Measurements from ENCODE around the gene CNN3.

The CNN3 gene

DNA sequence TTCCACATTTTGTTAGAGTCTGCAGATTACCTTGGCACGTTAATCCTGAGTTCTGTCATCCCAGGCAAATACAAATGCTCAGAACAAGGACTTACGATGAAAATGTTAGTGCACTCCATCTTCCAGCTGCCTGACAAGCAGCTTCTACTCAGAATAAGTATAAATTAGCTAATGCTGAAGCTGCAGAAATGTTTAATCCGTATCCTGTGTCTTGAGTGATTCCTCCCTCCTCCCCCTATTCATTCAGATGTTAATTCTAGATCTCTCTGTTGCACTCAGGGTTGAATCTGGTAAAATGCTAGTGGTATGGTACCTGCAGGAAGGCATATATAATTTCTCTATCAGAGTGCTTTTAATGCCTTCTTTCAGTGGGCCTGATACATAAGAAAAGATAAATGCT lies 39.8 kb downstream of the CNN3 start:
- DNase-seq: no peak

DNA sequence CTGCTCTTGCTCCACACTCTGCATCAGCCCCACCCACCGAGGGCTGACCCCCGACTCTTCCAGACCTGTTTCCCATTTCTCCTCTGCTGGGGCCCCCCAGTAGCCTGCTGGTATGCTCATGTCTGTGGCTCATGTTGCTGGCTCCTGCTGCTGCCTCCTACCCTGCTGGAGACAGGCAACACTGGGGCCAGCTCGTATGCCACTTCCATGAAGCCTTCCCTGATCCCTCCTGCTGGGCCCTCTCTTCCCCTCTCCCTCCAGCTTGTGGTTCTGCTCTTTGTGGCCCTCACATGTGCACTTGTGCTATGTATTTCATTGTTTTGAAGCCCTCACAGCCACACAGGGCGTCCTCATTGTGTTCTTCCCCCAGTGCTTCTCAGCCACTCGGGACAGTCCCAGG lies 40.5 kb downstream of the CNN3 start:
- DNase-seq: no peak

DNA sequence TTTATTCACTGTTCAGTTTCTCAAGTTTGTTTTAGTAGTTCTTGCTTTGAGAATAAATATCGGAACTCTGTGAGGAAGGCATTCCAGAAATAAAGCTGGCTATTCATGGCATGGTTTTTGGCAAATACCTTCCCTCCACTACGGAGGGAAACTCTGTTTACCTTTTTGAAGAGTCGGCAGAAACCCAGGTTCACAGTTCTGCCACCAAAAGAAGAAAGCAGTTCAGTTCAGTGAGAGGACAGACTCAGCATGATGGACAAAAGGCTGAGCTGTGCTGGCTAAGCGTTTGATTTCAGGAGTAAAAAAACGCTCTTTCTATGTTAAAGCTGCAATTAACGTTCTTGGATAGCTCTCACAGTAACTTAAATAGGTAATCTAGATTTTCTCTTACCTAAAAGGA lies 42.4 kb downstream of the CNN3 start:
- DNase-seq: no peak

DNA sequence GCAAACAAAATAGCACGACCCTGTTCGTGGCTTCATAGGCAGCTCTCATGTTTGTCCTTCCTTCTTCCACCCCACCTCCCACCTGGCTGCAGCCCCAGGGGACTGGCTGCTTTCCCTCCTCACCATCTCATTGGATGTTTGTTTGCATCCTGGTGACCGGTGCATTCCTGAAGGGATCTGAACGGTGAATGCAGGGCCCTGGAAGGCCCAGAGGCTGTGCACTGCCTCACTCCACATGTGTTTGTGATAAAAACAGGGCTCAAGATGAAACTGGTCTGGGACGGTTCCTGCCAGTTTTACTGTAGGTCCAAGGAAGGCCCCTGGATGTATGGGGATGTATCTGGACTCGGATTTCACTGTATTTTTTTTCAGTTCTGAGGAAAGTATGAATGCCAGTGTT lies 42.8 kb downstream of the CNN3 start:
- no peak for DNase-seq

- peak; percentile 36 for DNase-seq
These were observed 43.2 kb downstream of the CNN3 start for GRCh38 chr1:94883691-94884090.

- no peak for DNase-seq
These were observed 48.6 kb downstream of the CNN3 start for GRCh38 chr1:94878329-94878728.

DNA sequence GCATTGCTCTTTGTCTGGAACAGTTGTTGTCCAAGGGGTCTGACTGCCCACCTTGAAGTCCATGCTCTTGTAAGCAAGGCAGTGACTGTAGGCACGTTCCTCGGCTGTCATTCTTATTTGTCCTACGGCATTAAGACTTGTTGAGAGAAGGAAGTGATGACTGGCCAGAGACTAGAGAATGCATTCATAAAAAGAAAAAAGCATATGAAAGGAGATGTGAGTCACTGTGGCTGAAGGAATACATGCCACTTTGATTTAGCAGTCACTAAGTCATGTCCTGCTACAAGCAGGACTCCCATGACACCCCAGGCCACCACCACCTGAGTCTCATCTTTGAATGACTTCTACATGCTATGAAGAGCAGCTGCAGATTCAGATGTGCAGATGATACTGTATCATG lies 50.5 kb downstream of the CNN3 start:
- no peak for DNase-seq

DNA sequence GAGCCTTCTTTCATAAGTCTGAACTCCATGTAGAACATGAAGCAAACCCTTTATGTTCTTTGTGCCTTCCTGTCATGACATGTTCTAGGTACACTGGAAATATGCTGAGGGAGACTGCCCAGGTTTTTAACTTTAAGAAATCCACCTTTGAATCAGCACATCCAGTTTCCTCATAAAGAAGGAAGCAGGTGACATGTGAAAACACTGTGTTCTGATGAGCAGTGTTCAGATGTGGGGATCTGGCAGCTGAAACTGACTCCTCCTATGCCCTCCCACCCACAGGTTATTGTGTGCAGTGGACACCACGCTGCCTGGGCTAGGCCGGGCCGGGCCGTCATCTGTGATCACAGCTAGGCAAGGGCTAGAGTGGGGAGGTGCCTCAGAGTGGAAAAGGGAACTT lies 51.1 kb downstream of the CNN3 start:
- DNase-seq: no peak

GRCh38 chr1:94874423-94874822 lies 52.5 kb downstream of the CNN3 start:
- DNase-seq: no peak

DNA sequence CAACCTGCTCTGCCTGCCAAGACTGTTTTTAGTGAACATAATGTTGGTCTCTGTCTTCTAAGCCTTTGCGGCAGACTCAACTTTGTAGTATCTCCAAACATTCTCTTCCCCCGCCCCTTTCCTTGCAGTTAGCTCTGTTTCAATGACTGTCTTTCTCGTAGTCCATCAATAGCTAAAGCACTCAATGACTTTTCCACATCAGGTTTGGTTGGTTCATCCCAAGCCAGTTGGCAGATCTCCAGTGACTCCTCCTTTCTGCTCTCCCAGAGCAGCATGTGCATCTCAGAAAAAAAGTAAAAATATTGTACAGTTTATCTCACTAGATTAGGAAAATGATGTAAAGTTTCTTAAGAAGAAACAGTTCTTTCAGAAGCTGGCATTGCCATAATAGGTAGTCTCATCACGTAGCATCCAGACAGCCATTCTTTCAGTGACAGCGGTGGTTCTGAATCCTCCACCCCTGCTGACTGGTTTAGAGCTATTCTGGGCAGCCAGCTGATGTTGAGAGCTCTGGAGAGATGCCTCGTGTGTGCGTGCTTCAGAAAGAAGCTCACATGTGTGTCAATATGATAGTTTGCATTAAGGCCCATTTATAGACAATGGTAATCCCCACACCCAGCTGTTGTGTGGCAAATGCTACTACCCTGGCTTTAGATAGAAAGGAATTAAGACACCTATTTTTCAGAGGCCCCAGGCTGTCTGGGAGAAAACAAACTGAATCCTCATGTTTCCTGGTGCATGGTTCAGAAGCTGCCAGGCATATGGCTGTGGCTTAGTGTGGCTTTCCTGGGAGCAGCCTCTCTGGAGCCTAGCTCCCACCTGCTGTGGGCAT lies 53.2 kb downstream of the CNN3 start:
- no peak for DNase-seq

DNA sequence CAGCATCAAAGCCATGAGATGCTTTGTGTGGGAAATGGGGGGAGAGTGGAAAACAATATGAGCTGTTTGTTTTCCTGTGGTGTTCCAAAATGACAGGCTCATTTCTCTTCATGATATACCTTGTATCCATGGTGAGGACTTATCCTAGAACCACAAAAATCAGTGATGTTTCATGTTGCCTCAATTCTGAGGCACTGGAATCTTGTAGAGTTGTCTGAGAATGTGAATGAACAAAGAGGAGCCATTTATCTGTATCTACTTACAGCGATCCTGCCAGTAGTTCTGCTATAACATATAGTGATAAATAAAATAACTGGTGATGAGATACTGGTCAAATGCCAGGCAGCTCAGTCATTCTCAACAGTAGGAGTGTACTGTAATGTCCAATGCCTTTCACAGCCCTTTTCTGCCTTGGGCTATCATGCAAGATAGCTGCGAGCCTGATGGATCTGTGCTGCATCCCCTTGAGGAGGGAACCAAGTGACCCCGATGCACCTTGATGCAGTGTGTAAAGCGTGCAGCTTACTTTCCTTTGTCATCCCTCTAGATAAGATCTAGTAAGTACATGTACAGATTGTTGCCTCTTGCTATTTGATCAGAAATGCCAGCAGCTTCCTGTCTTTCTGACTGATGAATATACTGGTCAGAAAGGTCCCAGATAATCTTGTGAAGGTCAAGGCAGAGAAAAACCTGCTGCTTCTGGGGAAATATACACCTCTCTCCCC lies 54.0 kb downstream of the CNN3 start:
- DNase-seq: no peak

DNA sequence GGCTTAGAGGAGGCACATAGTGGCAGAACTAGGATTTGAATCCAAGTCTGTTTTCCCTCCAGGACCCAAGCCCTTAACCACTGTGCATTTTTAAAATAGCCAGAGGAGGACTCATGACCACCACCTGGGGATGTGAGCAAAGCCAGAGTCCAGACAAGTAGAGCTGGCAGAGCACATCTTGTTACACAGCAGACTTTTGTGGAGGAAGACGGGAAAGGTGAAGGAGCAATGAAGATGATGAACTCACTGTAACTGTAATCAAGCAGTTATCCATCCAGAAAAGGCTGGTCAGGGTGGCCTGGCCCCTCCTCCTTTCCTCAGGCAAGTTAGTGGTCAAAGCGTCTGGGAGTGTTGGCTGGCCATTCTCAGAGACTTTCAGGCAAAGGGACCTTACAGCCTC lies 55.9 kb downstream of the CNN3 start:
- no peak for DNase-seq

GRCh38 chr1:94866164-94866807 lies 60.6 kb downstream of the CNN3 start:
- DNase-seq: no peak

DNA sequence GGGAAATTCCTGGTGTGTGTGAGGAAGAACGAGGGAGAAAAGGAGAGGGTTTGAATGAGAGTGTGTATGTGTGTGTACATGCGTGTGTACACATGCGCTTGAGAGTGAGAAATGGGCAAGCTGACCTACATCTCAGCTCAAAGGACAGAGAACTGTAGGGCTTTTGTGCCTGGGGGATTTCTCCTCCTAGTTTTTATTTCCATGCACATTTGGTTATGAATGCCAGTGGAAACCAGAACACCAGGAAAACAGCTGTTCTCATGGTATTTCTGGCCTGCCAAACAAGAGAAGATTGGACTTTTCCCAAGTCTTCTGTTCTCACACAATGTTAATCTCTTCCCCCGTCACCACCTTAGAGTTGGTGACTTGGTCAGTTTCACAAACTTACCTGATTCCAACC lies 61.5 kb downstream of the CNN3 start:
- no peak for DNase-seq

DNA sequence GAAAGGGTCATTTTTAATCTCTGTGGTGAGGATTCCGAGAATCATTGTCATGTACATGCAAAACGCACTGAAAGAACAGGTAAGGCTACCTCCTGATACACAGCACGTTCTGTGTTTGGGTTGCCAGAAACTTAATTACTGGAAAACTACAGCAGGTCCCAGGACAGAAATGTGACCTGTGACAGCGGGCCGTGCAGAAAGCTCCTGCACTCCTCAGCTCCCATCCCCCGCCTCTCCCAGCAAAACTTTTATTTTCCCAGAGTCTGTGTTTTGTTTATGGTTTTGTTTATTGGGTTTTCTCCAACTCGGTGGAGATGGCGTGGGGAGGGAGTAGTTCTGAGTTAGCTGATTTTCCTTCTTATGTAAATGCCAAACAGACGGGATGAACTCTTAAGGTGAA lies 62.1 kb downstream of the CNN3 start:
- no peak for DNase-seq

GRCh38 chr1:94863919-94864318 lies 63.0 kb downstream of the CNN3 start:
- no peak for DNase-seq

DNA sequence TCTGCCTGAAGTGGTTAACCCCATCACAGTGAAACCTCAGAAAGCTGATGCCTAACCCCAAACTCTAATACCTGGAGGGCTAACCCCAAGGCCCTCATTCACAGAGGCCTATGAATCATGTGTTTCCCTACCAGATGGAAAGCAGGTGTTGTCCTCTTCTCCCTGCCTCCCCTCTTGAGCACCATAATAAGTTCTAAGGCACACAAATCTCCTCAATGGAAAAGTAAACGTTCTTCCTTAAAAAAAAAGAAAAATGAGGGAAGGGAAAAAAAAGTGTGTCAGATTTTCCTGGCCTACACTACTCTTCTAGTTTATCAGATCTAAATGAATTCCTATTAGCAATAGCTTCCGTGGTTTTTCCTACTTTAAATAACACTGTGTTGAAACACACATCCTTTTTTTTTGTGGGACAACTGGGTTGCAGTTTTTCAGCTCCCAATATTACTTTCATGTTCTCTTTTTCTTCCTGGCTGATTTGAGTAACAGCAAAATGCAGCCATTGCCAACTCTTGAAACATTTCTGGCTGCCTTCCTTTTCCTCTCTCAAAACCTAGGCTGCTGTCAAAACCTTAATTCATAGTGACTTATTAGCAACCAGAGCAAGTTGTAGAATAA lies 63.5 kb downstream of the CNN3 start:
- no peak for DNase-seq

GRCh38 chr1:94862718-94863117 lies 64.2 kb downstream of the CNN3 start:
- DNase-seq: no peak

GRCh38 chr1:94859174-94859573 lies 67.7 kb downstream of the CNN3 start:
- no peak for DNase-seq

DNA sequence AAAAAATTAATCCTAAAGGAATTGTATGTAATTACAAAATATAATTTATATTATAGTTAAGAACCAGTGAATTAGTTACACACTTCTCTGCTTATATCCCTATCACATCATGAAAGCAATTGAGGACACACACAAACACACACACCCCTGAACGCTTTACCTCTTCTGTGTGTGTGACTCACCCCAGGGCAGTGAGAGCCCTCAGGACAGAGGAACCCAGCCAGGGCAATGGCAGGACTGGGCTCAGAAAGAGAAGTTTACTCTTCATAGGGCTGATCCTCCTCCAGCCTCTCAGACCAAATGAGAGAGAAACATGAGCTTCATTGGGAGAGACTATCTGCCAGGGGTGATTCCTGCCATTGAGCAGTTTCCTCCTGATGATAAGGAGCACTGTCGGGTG lies 68.6 kb downstream of the CNN3 start:
- no peak for DNase-seq

GRCh38 chr1:94856868-94857267 lies 70.0 kb downstream of the CNN3 start:
- DNase-seq: no peak

- no peak for DNase-seq
These were observed 70.9 kb downstream of the CNN3 start for GRCh38 chr1:94856004-94856403.

DNA sequence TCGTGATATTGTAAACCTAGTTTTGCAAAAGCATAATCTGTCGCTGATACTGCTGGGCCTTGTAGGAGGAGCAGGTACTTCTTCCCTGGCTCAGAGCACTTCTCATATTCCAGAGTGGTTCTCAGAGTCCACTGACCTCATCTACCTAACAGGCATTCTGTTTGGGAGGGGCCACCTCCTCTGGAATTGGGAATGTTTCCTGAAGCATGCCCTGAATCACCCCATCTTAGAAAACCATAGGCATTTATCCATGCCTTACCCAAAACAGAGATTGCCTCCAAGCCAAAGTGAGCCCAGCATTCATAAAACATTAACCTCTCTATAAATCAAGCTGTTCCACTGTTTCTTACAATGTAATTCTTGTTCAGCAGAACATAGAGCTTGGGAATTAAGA lies 71.6 kb downstream of the CNN3 start:
- DNase-seq: no peak
